ENCODE data around the gene ITPR1. TPM values are rescaled to one million over a fixed set of nuclear protein-coding genes. Genes with fewer than 3 reads are reported as not detected.

ITPR1 gene
- total RNA-seq, 1 experiment from 2014 or later, result 11.3 TPM

DNA sequence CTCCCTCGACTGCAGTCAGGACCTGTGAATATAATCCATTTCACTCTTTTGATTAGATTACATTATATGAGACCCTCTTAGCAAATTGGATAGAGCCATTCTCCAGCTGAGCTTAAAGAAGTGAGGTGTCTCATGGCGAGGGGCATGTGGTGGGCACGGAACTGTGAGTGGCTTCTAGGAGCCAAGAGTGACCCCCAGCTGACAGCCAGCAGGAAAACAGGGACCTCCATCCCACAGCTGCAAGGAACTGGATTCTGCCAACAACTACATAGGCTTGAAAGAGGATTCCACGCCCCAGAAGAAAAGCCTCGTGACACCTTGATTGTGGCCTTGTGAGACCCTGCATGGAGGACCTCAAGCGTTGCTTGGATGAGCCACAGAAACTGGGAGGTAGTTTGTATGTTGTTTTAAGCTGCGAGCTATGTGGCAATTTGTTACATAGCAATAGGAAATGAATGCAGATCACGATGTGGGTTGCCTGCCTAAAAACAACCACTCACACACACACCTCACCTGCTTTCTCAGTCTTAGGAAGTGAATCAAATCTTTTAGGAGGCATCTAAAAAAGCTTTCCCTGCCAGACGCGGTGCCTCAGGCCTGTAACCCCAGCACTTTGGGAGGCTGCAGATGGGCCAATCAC lies 401.9 kb downstream of the ITPR1 start:
- Histone ChIP-seq H2AFZ (no peak overlapping the region), H3K79me2 (ENCODE audit: low read depth) (no peaks in the 10 kb centered on the region), H3K27me3 (ENCODE audit: insufficient read depth, low read depth) (no peaks in the 10 kb centered on the region), H3K27ac (no peak overlapping the region), H3K9me3 (ENCODE audit: insufficient read depth, low read depth) (no peaks in the 10 kb centered on the region), H3K36me3 (ENCODE audit: low read depth) (no peaks in the 10 kb centered on the region), H3K9me2 (ENCODE audit: insufficient read depth) (no peaks in the 10 kb centered on the region), H3K4me3 (no peak overlapping the region), H4K20me1 (ENCODE audit: insufficient read depth) (no peaks in the 10 kb centered on the region), H3F3A (ENCODE audit: insufficient read depth, low read depth) (peaks cover 9% of the 10 kb centered on the region; the same call in 1 of the 2 replicates), H3K4me1 (replicated peaks; ENCODE audit: insufficient read depth) (peaks cover 22% of the 10 kb centered on the region), H3K4me2 (no peak overlapping the region)
- intact Hi-C loops (cut with micrococcal nuclease; ENCODE audit: unreplicated experiment), result no loop called here
- no TSS peak for BruUV-seq (replicated peaks)
- no peak for TF ChIP-seq EZH2 (IDR thresholded peaks at IDR 0.05; ENCODE audit: low read depth)
- TF ChIP-seq, protein P1, sequence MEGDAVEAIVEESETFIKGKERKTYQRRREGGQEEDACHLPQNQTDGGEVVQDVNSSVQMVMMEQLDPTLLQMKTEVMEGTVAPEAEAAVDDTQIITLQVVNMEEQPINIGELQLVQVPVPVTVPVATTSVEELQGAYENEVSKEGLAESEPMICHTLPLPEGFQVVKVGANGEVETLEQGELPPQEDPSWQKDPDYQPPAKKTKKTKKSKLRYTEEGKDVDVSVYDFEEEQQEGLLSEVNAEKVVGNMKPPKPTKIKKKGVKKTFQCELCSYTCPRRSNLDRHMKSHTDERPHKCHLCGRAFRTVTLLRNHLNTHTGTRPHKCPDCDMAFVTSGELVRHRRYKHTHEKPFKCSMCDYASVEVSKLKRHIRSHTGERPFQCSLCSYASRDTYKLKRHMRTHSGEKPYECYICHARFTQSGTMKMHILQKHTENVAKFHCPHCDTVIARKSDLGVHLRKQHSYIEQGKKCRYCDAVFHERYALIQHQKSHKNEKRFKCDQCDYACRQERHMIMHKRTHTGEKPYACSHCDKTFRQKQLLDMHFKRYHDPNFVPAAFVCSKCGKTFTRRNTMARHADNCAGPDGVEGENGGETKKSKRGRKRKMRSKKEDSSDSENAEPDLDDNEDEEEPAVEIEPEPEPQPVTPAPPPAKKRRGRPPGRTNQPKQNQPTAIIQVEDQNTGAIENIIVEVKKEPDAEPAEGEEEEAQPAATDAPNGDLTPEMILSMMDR (conservative IDR thresholded peaks at IDR 0.05), result no peak
- ChIA-PET CTCF (no interaction called here), POLR2A (ENCODE audit: unreplicated experiment) (no interaction called here)
- no peak for DNase-seq

DNA sequence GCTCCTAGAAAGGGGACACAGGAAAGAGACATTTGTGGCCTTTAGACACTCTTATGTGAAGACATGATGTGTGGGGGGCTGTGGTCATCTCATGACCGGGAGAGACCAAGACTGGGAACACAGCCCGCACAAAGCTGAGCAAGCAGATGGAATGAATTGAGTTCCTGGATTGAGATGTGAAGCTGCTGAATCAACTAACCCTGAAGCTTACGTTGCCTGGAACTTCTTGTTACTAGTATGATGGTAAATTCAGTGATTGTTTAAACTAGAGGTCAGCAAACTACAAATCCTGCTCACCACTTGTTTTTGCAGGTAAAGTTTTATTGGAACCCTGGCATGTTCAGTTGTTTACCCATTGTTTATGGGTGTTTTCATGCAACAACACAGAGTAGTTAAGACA lies 402.7 kb downstream of the ITPR1 start:
- Histone ChIP-seq H2AFZ (no peak overlapping the region), H3K27ac (no peak overlapping the region), H3K36me3 (ENCODE audit: low read depth) (no peaks in the 10 kb centered on the region), H3K79me2 (ENCODE audit: low read depth) (no peaks in the 10 kb centered on the region), H3K9me3 (ENCODE audit: insufficient read depth, low read depth) (no peaks in the 10 kb centered on the region), H3K4me3 (no peak overlapping the region), H3K27me3 (ENCODE audit: insufficient read depth, low read depth) (no peaks in the 10 kb centered on the region), H3K9me2 (ENCODE audit: insufficient read depth) (no peaks in the 10 kb centered on the region), H3K4me2 (no peak overlapping the region), H3F3A (ENCODE audit: insufficient read depth, low read depth) (peaks cover 9% of the 10 kb centered on the region; the same call in 1 of the 2 replicates), H3K4me1 (replicated peaks; ENCODE audit: insufficient read depth) (peaks cover 22% of the 10 kb centered on the region), H4K20me1 (ENCODE audit: insufficient read depth) (no peaks in the 10 kb centered on the region)
- BruUV-seq (replicated peaks), result no TSS peak
- CTCF ChIA-PET, result interaction anchor here (0.6 kb wide), 1 partner anchor 1227 kb away, joined by 3 read pairs; no protein-coding TSS in a partner anchor
- POLR2A ChIA-PET (ENCODE audit: unreplicated experiment), result no interaction called here
- intact Hi-C loops (cut with micrococcal nuclease; ENCODE audit: unreplicated experiment), result no loop called here
- no peak for DNase-seq
- no peak for TF ChIP-seq EZH2 (IDR thresholded peaks at IDR 0.05; ENCODE audit: low read depth)
- TF ChIP-seq, protein P1 (conservative IDR thresholded peaks at IDR 0.05), result no peak

Other genes with a start within 250 kb of the ITPR1 start
- 4.9 and 7.6 TPM in 2 replicates for gene SETMAR, start 190.0 kb upstream of the ITPR1 start, total RNA-seq (2021)
- gene SUMF1, start 26.1 kb upstream of the ITPR1 start, total RNA-seq (2021), result 41.6 and 50.9 TPM in 2 replicates

All from PC-9 (cell line).